IMR-90 (cell line): Measurements from ENCODE around the gene SYNRG.

Experiments
- BHLHE40 ChIP-seq: fragments of 150-350 bp; IDR thresholded peaks from 2 replicates; pipeline ENCODE4 v1.6.1; 2016; ENCODE audit warnings: mild to moderate bottlenecking, low read depth, low read length
- CEBPB ChIP-seq: IDR thresholded peaks from 2 replicates; pipeline ENCODE4 v1.6.1; 2012; ENCODE audit warnings: low read depth, low read length, improper control_type of control experiment
- CTCF ChIP-seq: conservative IDR thresholded peaks from 2 replicates; pipeline ENCODE4 v1.5.1; 2012; ENCODE audit warnings: mild to moderate bottlenecking, low read depth, low read length, improper control_type of control experiment
- FOS ChIP-seq: fragments of 150-350 bp; IDR thresholded peaks from 2 replicates; pipeline ENCODE4 v1.6.1; 2016; ENCODE audit warnings: low read depth, low read length
- MAZ ChIP-seq: IDR thresholded peaks from 2 replicates; pipeline ENCODE4 v1.6.1; 2012; ENCODE audit warnings: low read depth, mild to moderate bottlenecking, low read length, improper control_type of control experiment, moderate library complexity, borderline replicate concordance
- MXI1 ChIP-seq: IDR thresholded peaks from 2 replicates; pipeline ENCODE4 v1.6.1; 2012; ENCODE audit warnings: low read depth, mild to moderate bottlenecking, low read length, moderate library complexity, borderline replicate concordance
- NFE2L2 ChIP-seq: fragments of 150-350 bp; IDR thresholded peaks from 2 replicates; pipeline ENCODE4 v1.6.1; 2016; ENCODE audit warnings: low read depth, mild to moderate bottlenecking, low read length
- POLR2A ChIP-seq: IDR thresholded peaks from 2 replicates; pipeline ENCODE4 v1.6.1; 2012; ENCODE audit warnings: mild to moderate bottlenecking, low read depth, low read length
- RAD21 ChIP-seq: IDR thresholded peaks from 2 replicates; pipeline ENCODE4 v1.6.1; 2012; ENCODE audit warnings: low read length, improper control_type of control experiment
- RCOR1 ChIP-seq: IDR thresholded peaks from 2 replicates; pipeline ENCODE4 v1.6.1; 2012; ENCODE audit warnings: mild to moderate bottlenecking, low read length, improper control_type of control experiment; ENCODE audit not compliant: insufficient replicate concordance
- RFX5 ChIP-seq: IDR thresholded peaks from 2 replicates; pipeline ENCODE4 v1.8.0; 2012; ENCODE audit warnings: low read depth, mild to moderate bottlenecking, low read length, moderate library complexity
- SMC3 ChIP-seq: fragments of 150-350 bp; IDR thresholded peaks from 2 replicates; pipeline ENCODE4 v1.6.1; 2016; ENCODE audit warnings: low read depth, mild to moderate bottlenecking, antibody characterized with exemption, low read length, moderate library complexity
- USF2 ChIP-seq: fragments of 150-350 bp; IDR thresholded peaks from 2 replicates; pipeline ENCODE4 v1.6.1; 2017; ENCODE audit warnings: mild to moderate bottlenecking, antibody characterized with exemption, low read length, low read depth
- TF ChIP-seq, protein P1 (sequence below): fragments of 150-350 bp; IDR thresholded peaks from 2 replicates; pipeline ENCODE4 v1.6.1; 2016; ENCODE audit warnings: low read depth, mild to moderate bottlenecking, low read length, moderate library complexity, borderline replicate concordance

GRCh38 chr17:37512442-37513068, 96.7 kb downstream of the SYNRG start:
- TF ChIP-seq POLR2A (no peak), CTCF (no peak), USF2 (no peak), BHLHE40 (no peak), RAD21 (no peak), MXI1 (no peak), MAZ (no peak), RFX5 (no peak), SMC3 (no peak), FOS (no peak), NFE2L2 (no peak), RCOR1 (no peak), CEBPB (no peak)
- TF ChIP-seq, protein P1, sequence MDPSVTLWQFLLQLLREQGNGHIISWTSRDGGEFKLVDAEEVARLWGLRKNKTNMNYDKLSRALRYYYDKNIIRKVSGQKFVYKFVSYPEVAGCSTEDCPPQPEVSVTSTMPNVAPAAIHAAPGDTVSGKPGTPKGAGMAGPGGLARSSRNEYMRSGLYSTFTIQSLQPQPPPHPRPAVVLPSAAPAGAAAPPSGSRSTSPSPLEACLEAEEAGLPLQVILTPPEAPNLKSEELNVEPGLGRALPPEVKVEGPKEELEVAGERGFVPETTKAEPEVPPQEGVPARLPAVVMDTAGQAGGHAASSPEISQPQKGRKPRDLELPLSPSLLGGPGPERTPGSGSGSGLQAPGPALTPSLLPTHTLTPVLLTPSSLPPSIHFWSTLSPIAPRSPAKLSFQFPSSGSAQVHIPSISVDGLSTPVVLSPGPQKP = no peak
